Measurements from ENCODE around the gene GLYATL3.

GLYATL3 gene

GRCh38 chr6:49514571-49515484 is 15.1 kb downstream of the GLYATL3 start:
- no peak for DNase-seq (ENCODE audit: low read depth)

- DNase-seq (ENCODE audit: low read depth): no peak
These were observed 15.9 kb downstream of the GLYATL3 start for GRCh38 chr6:49515485-49516146.

- no peak for DNase-seq (ENCODE audit: low read depth)
These were observed 16.4 kb downstream of the GLYATL3 start for GRCh38 chr6:49516147-49516505.

GRCh38 chr6:49517919-49518318 is 18.2 kb downstream of the GLYATL3 start:
- DNase-seq (ENCODE audit: low read depth): no peak

- no peak for DNase-seq (ENCODE audit: low read depth)
These were observed 19.9 kb downstream of the GLYATL3 start for GRCh38 chr6:49519660-49520059.

GRCh38 chr6:49522710-49523593 is 23.2 kb downstream of the GLYATL3 start:
- no peak for DNase-seq (ENCODE audit: low read depth)

- no peak for DNase-seq (ENCODE audit: low read depth)
These were observed 24.2 kb downstream of the GLYATL3 start for GRCh38 chr6:49523901-49524300.

- DNase-seq (ENCODE audit: low read depth): no peak
These were observed 24.8 kb downstream of the GLYATL3 start for GRCh38 chr6:49524541-49524940.

GRCh38 chr6:49526598-49526997 is 26.9 kb downstream of the GLYATL3 start:
- no peak for DNase-seq (ENCODE audit: low read depth)

GRCh38 chr6:49527320-49527719 is 27.6 kb downstream of the GLYATL3 start:
- DNase-seq (ENCODE audit: low read depth): no peak

- DNase-seq (ENCODE audit: low read depth): no peak
These were observed 28.8 kb downstream of the GLYATL3 start for GRCh38 chr6:49528571-49528970.

GRCh38 chr6:49530141-49530776 is 30.5 kb downstream of the GLYATL3 start:
- no peak for DNase-seq (ENCODE audit: low read depth)

- no peak for DNase-seq (ENCODE audit: low read depth)
These were observed 32.2 kb downstream of the GLYATL3 start for GRCh38 chr6:49531774-49532569.

GRCh38 chr6:49535795-49536194 is 36.1 kb downstream of the GLYATL3 start:
- no peak for DNase-seq (ENCODE audit: low read depth)

- no peak for DNase-seq (ENCODE audit: low read depth)
These were observed 39.4 kb downstream of the GLYATL3 start for GRCh38 chr6:49539102-49539501.

- DNase-seq (ENCODE audit: low read depth): no peak
These were observed 40.9 kb downstream of the GLYATL3 start for GRCh38 chr6:49540614-49541013.

- DNase-seq (ENCODE audit: low read depth): no peak
These were observed 41.5 kb downstream of the GLYATL3 start for GRCh38 chr6:49541210-49541724.

GRCh38 chr6:49541936-49542335 is 42.2 kb downstream of the GLYATL3 start:
- DNase-seq (ENCODE audit: low read depth): no peak

GRCh38 chr6:49543087-49543858 is 43.5 kb downstream of the GLYATL3 start:
- DNase-seq (ENCODE audit: low read depth): no peak

- DNase-seq (ENCODE audit: low read depth): no peak
These were observed 46.6 kb downstream of the GLYATL3 start for GRCh38 chr6:49546331-49546730.

Data from T follicular helper cell (primary cell).